Limb (tissue), 2 donors: ENCODE measurements around the gene CAMK2N1.
A peak's percentile ranks its signal among the peaks of the same experiment; 100 is the strongest.

Experiments used
- DNase-seq, 2 donors: peaks; one replicate each; pipeline ENCODE4 v3.0.0-alpha.2; 2016; ENCODE audit errors: extremely low spot score in 2 of 2

CAMK2N1 gene

GRCh38 chr1:20479840-20480239 lies 6.2 kb downstream of the CAMK2N1 start:
- DNase-seq: no peak

GRCh38 chr1:20478057-20478635 lies 7.9 kb downstream of the CAMK2N1 start:
- no peak for DNase-seq

- peak in 1 of 2 donors; percentile 47 for DNase-seq
These were observed 8.5 kb downstream of the CAMK2N1 start for GRCh38 chr1:20477348-20478056.

- peak in 1 of 2 donors; percentile 41 for DNase-seq
These were observed 9.6 kb downstream of the CAMK2N1 start for GRCh38 chr1:20476265-20477038.

- DNase-seq: no peak
These were observed 11.0 kb downstream of the CAMK2N1 start for GRCh38 chr1:20474996-20475395.

- no peak for DNase-seq
These were observed 11.6 kb downstream of the CAMK2N1 start for GRCh38 chr1:20474333-20474975.

GRCh38 chr1:20473894-20474293 lies 12.1 kb downstream of the CAMK2N1 start:
- no peak for DNase-seq

- peak; percentile 63 to 76 for DNase-seq
These were observed 12.9 kb downstream of the CAMK2N1 start for GRCh38 chr1:20472860-20473711.

- no peak for DNase-seq
These were observed 13.9 kb downstream of the CAMK2N1 start for GRCh38 chr1:20472121-20472520.

- no peak for DNase-seq
These were observed 15.8 kb downstream of the CAMK2N1 start for GRCh38 chr1:20470194-20470593.

GRCh38 chr1:20469406-20470076 lies 16.5 kb downstream of the CAMK2N1 start:
- no peak for DNase-seq

GRCh38 chr1:20466273-20466672 lies 19.7 kb downstream of the CAMK2N1 start:
- no peak for DNase-seq

GRCh38 chr1:20465187-20465586 lies 20.8 kb downstream of the CAMK2N1 start:
- DNase-seq: no peak

- no peak for DNase-seq
These were observed 22.5 kb downstream of the CAMK2N1 start for GRCh38 chr1:20463502-20463901.

GRCh38 chr1:20462397-20462796 lies 23.6 kb downstream of the CAMK2N1 start:
- no peak for DNase-seq

- DNase-seq: no peak
These were observed 27.3 kb downstream of the CAMK2N1 start for GRCh38 chr1:20458717-20459116.

GRCh38 chr1:20454004-20454403 lies 32.0 kb downstream of the CAMK2N1 start:
- no peak for DNase-seq

- DNase-seq: no peak
These were observed 36.2 kb downstream of the CAMK2N1 start for GRCh38 chr1:20449735-20450311.

GRCh38 chr1:20448671-20449071 lies 37.3 kb downstream of the CAMK2N1 start:
- DNase-seq: peak in 1 of 2 donors; percentile 55

- no peak for DNase-seq
These were observed 38.2 kb downstream of the CAMK2N1 start for GRCh38 chr1:20447794-20448193.
